ENCODE results near the gene FEM1C. TPM values are rescaled to one million over a fixed set of nuclear protein-coding genes. Genes with fewer than 3 reads are reported as not detected.

FEM1C gene, protein sequence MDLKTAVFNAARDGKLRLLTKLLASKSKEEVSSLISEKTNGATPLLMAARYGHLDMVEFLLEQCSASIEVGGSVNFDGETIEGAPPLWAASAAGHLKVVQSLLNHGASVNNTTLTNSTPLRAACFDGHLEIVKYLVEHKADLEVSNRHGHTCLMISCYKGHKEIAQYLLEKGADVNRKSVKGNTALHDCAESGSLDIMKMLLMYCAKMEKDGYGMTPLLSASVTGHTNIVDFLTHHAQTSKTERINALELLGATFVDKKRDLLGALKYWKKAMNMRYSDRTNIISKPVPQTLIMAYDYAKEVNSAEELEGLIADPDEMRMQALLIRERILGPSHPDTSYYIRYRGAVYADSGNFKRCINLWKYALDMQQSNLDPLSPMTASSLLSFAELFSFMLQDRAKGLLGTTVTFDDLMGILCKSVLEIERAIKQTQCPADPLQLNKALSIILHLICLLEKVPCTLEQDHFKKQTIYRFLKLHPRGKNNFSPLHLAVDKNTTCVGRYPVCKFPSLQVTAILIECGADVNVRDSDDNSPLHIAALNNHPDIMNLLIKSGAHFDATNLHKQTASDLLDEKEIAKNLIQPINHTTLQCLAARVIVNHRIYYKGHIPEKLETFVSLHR
- total RNA-seq (8.5 TPM), polyA plus RNA-seq (8.1 TPM)
- long read RNA-seq, donor 1, full-length matches to known transcripts = 1 of 1 reads
- long read RNA-seq, donor 1, partial matches to known transcripts = 0 of 1 reads
- long read RNA-seq, donor 1, other reads (novel, unspliced or antisense) = 0 of 1 reads
- long read RNA-seq, donor 2 = 0 reads
- long read RNA-seq, donor 3, full-length matches to known transcripts = 1 of 1 reads
- long read RNA-seq, donor 3, partial matches to known transcripts = 0 of 1 reads
- long read RNA-seq, donor 3, other reads (novel, unspliced or antisense) = 0 of 1 reads
- long read RNA-seq, donor 4, full-length matches to known transcripts = 4 of 4 reads
- long read RNA-seq, donor 4, partial matches to known transcripts = 0 of 4 reads
- long read RNA-seq, donor 4, other reads (novel, unspliced or antisense) = 0 of 4 reads
- long read RNA-seq, donor 5, full-length matches to known transcripts = 4 of 4 reads
- long read RNA-seq, donor 5, partial matches to known transcripts = 0 of 4 reads
- long read RNA-seq, donor 5, other reads (novel, unspliced or antisense) = 0 of 4 reads
- long read RNA-seq, donor 6, full-length matches to known transcripts = 2 of 2 reads
- long read RNA-seq, donor 6, partial matches to known transcripts = 0 of 2 reads
- long read RNA-seq, donor 6, other reads (novel, unspliced or antisense) = 0 of 2 reads
- long read RNA-seq, donor 7, full-length matches to known transcripts = 5 of 5 reads
- long read RNA-seq, donor 7, partial matches to known transcripts = 0 of 5 reads
- long read RNA-seq, donor 7, other reads (novel, unspliced or antisense) = 0 of 5 reads
- long read RNA-seq, donor 8, partial matches to known transcripts = 8 of 8 reads
- long read RNA-seq, donor 8, other reads (novel, unspliced or antisense) = 0 of 8 reads
- long read RNA-seq, donor 9, full-length matches to known transcripts = 4 of 4 reads
- long read RNA-seq, donor 9, partial matches to known transcripts = 0 of 4 reads
- long read RNA-seq, donor 9, other reads (novel, unspliced or antisense) = 0 of 4 reads
- long read RNA-seq, donor 10, full-length matches to known transcripts = 2 of 2 reads
- long read RNA-seq, donor 10, partial matches to known transcripts = 0 of 2 reads
- long read RNA-seq, donor 10, other reads (novel, unspliced or antisense) = 0 of 2 reads

DNA sequence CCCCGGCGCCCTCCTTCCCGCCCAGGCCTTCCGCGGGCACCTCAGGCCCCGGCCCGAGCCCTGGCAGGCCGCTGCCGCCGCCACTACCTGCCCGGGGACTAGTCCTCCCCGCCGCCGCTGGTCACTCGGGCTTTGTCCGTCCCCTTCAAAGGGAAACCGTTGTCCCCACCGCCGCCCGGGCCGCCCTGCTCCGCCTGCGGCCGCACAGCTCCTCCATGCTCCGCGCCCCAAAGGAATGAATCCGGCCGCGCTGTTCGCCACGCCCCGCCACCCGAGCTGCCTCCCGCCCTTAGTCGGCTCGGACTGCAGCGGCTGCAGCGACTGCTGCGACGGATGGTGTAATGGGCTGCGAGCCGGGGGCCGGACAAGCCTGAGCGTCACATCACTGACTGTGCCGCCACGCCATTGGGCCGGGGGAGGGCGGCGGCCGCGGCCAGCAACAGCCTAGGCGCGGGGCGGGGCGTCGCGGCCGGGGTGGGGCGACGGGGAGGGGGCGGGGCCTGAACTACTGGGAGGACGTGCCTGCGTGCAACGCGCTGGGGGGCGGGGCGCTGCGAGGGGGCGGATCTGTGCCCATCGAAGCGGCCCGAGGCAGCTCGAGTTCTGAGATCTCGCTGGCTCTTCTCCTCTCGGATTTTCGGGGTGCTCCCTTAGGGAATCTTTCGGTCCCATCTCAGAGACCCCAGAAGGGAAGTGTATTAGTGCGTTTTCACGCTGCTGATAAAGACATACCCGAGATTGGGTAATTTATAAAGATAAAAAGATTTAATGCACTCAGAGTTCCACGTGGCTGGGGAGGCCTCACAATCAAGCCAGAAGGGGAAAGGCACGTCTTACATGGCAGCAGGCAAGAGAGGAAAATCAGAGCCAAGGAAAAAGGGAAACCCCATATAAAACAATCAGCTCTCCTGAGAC is at the start of gene FEM1C:
Gene FEM1C, minus strand, starts transcription at position 340 of the 915 bp plus-strand sequence. CDS start 1,282 bp downstream, outside the sequence.
- Histone ChIP-seq H3K4me1 (ENCODE audit: control insufficient read depth in 2 of 2, insufficient read depth in 2 of 2, low read length in 2 of 2) (peaks cover 11% of the 10 kb centered on the region in 2 donors), H3K4me3 (ENCODE audit: low read length in 2 of 2) (peak within 1 kb of the TSS; percentile 78 to 100), H3K9me3 (ENCODE audit: control insufficient read depth in 2 of 2, insufficient read depth in 1 of 2, low read length in 1 of 2) (peaks cover 0 to 10% of the 10 kb centered on the region in 2 donors), H3K27ac (ENCODE audit: low read depth in 1 of 2, low read length in 1 of 2) (peak within 1 kb of the TSS; percentile 93 to 98), H3K36me3 (ENCODE audit: control insufficient read depth in 2 of 2, insufficient read depth in 2 of 2, low read length in 1 of 2) (peaks cover 0 to 7% of the 10 kb centered on the region in 2 donors), H3K27me3 (ENCODE audit: control insufficient read depth in 2 of 2, insufficient read depth in 1 of 2, low read length in 1 of 2) (no peaks in the 10 kb centered on the region)
- 2% methylated on average over 82 of the region's 82 CpGs for WGBS
- peak; percentile 49 to 93 (median 83) for DNase-seq (ENCODE audit: low read depth in 6 of 9, low spot score in 9 of 9)

DNA sequence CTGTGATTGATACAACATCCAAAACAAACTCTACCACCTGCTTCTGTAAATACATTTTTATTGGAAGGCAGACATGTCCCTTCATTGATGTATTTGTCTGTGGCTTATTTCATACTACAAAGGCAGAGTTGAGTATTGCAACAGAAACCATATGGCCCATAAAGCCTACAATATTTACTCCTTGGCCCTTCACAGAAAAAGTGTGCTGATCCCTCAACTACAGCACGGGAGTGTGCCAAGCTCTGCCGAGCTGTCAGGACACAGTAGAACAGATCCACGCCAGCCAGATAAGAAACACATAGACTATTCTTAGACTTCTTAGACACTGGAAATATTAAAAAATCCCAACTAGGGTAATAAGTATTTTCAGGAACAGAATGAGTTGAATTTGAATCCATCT is 44.5 kb upstream of the FEM1C start:
- no peak overlapping the region for H3K27ac ChIP-seq (ENCODE audit: low read depth in 1 of 2, low read length in 1 of 2)
- no peaks in the 10 kb centered on the region for H3K27me3 ChIP-seq (ENCODE audit: control insufficient read depth in 2 of 2, insufficient read depth in 1 of 2, low read length in 1 of 2)
- H3K4me1 ChIP-seq (ENCODE audit: control insufficient read depth in 2 of 2, insufficient read depth in 2 of 2, low read length in 2 of 2) = no peaks in the 10 kb centered on the region
- H3K36me3 ChIP-seq (ENCODE audit: control insufficient read depth in 2 of 2, insufficient read depth in 2 of 2, low read length in 1 of 2) = no peaks in the 10 kb centered on the region
- no peak overlapping the region for H3K4me3 ChIP-seq (ENCODE audit: low read length in 2 of 2)
- WGBS = 99% methylated on average over 3 of the region's 3 CpGs
- H3K9me3 ChIP-seq (ENCODE audit: control insufficient read depth in 2 of 2, insufficient read depth in 1 of 2, low read length in 1 of 2) = no peaks in the 10 kb centered on the region
- no peak for DNase-seq (ENCODE audit: low read depth in 6 of 9, low spot score in 9 of 9)

DNA sequence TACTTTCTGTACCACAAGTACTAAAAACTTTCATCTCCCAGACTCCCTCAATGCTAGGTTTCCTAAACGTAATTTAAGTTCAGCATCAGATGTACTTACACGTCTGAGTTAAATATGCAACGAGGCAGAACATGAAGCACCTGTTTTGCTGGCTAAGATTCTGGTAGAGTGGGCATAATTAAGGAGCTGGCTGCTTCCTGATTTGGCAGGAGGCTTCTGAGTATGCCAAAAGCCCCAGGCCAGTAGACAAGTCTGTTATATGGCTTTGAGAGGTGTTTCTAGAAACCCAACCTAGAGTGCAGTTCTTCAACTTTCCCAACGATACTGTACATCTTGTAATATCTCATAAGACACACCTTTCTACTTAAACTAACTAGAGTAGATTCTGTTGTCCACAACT is 44.1 kb upstream of the FEM1C start:
- no peak for DNase-seq (ENCODE audit: low read depth in 6 of 9, low spot score in 9 of 9)
- H3K4me1 ChIP-seq (ENCODE audit: control insufficient read depth in 2 of 2, insufficient read depth in 2 of 2, low read length in 2 of 2) = no peaks in the 10 kb centered on the region
- H3K36me3 ChIP-seq (ENCODE audit: control insufficient read depth in 2 of 2, insufficient read depth in 2 of 2, low read length in 1 of 2) = no peaks in the 10 kb centered on the region
- H3K4me3 ChIP-seq (ENCODE audit: low read length in 2 of 2) = no peak overlapping the region
- 93% methylated on average over 4 of the region's 4 CpGs for WGBS
- no peak overlapping the region for H3K27ac ChIP-seq (ENCODE audit: low read depth in 1 of 2, low read length in 1 of 2)
- H3K27me3 ChIP-seq (ENCODE audit: control insufficient read depth in 2 of 2, insufficient read depth in 1 of 2, low read length in 1 of 2) = no peaks in the 10 kb centered on the region
- no peaks in the 10 kb centered on the region for H3K9me3 ChIP-seq (ENCODE audit: control insufficient read depth in 2 of 2, insufficient read depth in 1 of 2, low read length in 1 of 2)

DNA sequence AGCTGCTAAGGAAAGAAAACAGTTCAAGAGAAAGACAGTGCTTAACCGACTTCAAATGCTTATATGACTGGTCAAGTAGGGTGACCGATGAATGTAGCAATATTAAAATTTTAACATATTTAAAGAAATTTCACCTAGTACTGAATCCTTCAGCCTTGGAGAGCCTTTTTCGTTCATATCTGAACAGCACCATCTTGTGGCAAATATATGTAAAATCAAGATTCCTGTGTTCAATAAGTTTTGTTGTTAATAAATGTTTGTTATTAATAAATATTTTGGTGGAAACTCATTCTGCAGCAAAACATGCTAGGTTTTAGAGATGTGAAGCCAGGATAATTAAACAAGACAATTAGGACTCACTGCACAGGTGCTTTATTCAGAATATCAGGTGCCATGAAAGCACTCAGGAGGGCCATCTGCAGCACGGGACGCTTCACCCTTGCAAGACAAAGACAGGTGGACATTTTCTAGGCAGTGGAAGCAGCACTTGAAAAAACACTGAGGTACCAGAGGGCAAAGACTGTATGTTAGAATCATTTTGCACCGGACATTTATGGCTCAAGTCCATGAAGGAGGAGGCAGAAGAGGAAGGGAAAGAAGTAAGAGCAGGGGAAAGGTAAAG is 42.1 kb upstream of the FEM1C start:
- Histone ChIP-seq H3K27ac (ENCODE audit: low read depth in 1 of 2, low read length in 1 of 2) (no peak overlapping the region), H3K4me1 (ENCODE audit: control insufficient read depth in 2 of 2, insufficient read depth in 2 of 2, low read length in 2 of 2) (no peaks in the 10 kb centered on the region), H3K4me3 (ENCODE audit: low read length in 2 of 2) (no peak overlapping the region), H3K27me3 (ENCODE audit: control insufficient read depth in 2 of 2, insufficient read depth in 1 of 2, low read length in 1 of 2) (no peaks in the 10 kb centered on the region), H3K9me3 (ENCODE audit: control insufficient read depth in 2 of 2, insufficient read depth in 1 of 2, low read length in 1 of 2) (no peaks in the 10 kb centered on the region), H3K36me3 (ENCODE audit: control insufficient read depth in 2 of 2, insufficient read depth in 2 of 2, low read length in 1 of 2) (no peaks in the 10 kb centered on the region)
- peak in 2 of 9 donors; percentile 9 to 35 for DNase-seq (ENCODE audit: low read depth in 6 of 9, low spot score in 9 of 9)
- 66% methylated on average over 6 of the region's 6 CpGs for WGBS

DNA sequence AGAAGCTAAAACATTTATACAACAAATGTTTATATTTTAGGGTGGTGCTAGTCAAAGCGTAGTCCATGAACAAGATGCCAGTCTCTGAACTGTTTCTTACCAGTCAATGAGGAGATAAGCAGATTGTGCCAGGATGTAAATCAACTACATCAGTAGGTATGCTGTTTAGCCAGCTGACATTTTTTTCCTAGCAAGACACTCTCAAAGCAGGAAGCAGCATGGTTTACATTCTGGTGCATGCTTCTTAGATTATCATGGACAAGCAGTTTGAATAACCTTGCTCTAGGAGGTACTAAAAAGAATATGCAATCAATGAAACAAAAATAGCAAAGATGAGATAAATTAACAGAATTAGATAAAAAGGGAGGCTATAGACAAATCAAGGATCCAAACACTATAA is 40.7 kb upstream of the FEM1C start:
- Histone ChIP-seq H3K9me3 (ENCODE audit: control insufficient read depth in 2 of 2, insufficient read depth in 1 of 2, low read length in 1 of 2) (no peaks in the 10 kb centered on the region), H3K4me1 (ENCODE audit: control insufficient read depth in 2 of 2, insufficient read depth in 2 of 2, low read length in 2 of 2) (no peaks in the 10 kb centered on the region), H3K27ac (ENCODE audit: low read depth in 1 of 2, low read length in 1 of 2) (no peak overlapping the region), H3K4me3 (ENCODE audit: low read length in 2 of 2) (no peak overlapping the region), H3K27me3 (ENCODE audit: control insufficient read depth in 2 of 2, insufficient read depth in 1 of 2, low read length in 1 of 2) (no peaks in the 10 kb centered on the region), H3K36me3 (ENCODE audit: control insufficient read depth in 2 of 2, insufficient read depth in 2 of 2, low read length in 1 of 2) (no peaks in the 10 kb centered on the region)
- no peak for DNase-seq (ENCODE audit: low read depth in 6 of 9, low spot score in 9 of 9)
- WGBS = 99% methylated on average over 1 of the region's 1 CpG

DNA sequence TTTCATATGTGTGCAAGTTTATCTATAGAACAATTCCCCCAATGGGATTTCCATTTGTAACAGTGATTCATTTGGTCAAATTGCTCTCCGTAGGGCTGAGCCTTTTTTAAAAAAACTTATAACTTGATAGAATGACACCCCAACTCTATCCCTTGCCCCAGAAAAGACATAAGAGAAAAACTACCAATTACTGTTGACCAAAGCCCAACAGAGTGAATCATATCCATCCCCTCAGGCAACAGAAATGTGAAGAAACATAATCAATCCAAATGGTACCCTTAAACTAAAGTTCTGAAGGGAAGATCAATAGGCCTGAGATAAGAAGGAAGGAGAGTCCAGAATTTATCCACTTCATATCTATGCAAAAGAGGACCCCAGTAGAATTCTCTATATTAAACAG is 39.9 kb upstream of the FEM1C start:
- Histone ChIP-seq H3K27ac (ENCODE audit: low read depth in 1 of 2, low read length in 1 of 2) (no peak overlapping the region), H3K9me3 (ENCODE audit: control insufficient read depth in 2 of 2, insufficient read depth in 1 of 2, low read length in 1 of 2) (no peaks in the 10 kb centered on the region), H3K27me3 (ENCODE audit: control insufficient read depth in 2 of 2, insufficient read depth in 1 of 2, low read length in 1 of 2) (no peaks in the 10 kb centered on the region), H3K36me3 (ENCODE audit: control insufficient read depth in 2 of 2, insufficient read depth in 2 of 2, low read length in 1 of 2) (no peaks in the 10 kb centered on the region), H3K4me1 (ENCODE audit: control insufficient read depth in 2 of 2, insufficient read depth in 2 of 2, low read length in 2 of 2) (no peaks in the 10 kb centered on the region), H3K4me3 (ENCODE audit: low read length in 2 of 2) (no peak overlapping the region)
- no peak for DNase-seq (ENCODE audit: low read depth in 6 of 9, low spot score in 9 of 9)
- 98% methylated on average over 1 of the region's 1 CpG for WGBS

DNA sequence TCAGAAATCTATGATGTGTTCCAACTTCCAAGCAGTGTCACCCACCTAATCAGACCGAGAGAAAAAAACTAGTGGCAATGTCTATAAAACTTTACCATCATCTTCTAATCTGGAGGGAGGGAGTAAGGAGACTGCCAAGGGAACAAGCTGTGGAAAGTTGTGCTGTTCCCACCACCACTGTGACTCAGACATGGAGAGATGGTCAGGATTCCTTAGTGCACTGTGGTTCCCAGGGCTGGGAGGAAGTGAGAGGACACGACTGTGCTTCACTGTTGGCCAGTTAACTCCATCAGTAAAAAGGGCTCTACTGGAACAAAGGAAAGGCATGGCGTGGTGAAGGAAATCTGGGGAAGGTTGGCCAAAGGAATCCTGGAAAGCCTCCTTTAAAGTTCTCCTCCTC is 38.9 kb upstream of the FEM1C start:
- Histone ChIP-seq H3K4me3 (ENCODE audit: low read length in 2 of 2) (no peak overlapping the region), H3K36me3 (ENCODE audit: control insufficient read depth in 2 of 2, insufficient read depth in 2 of 2, low read length in 1 of 2) (no peaks in the 10 kb centered on the region), H3K9me3 (ENCODE audit: control insufficient read depth in 2 of 2, insufficient read depth in 1 of 2, low read length in 1 of 2) (no peaks in the 10 kb centered on the region), H3K27me3 (ENCODE audit: control insufficient read depth in 2 of 2, insufficient read depth in 1 of 2, low read length in 1 of 2) (no peaks in the 10 kb centered on the region), H3K4me1 (ENCODE audit: control insufficient read depth in 2 of 2, insufficient read depth in 2 of 2, low read length in 2 of 2) (no peaks in the 10 kb centered on the region), H3K27ac (ENCODE audit: low read depth in 1 of 2, low read length in 1 of 2) (no peak overlapping the region)
- 92% methylated on average over 3 of the region's 3 CpGs for WGBS
- DNase-seq (ENCODE audit: low read depth in 6 of 9, low spot score in 9 of 9) = no peak
